Karpas-422 (cell line): ENCODE measurements around the gene TINAGL1. TPM values are rescaled to one million over a fixed set of nuclear protein-coding genes. Genes with fewer than 3 reads are reported as not detected.

Experiments
- DNase-seq: peaks from one replicate; pipeline ENCODE4 v3.0.0-alpha.2; 2015
- H2AFZ ChIP-seq: fragments of 200-600 bp; sonication (generic); 2 replicates; pipeline ENCODE4 v1.6.1; 2014; ENCODE audit warnings: antibody characterized with exemption, low read length, mixed read lengths
- H3K27ac ChIP-seq: fragments of 200-600 bp; sonication (generic); 2 replicates; pipeline ENCODE4 v1.5.1; 2014; ENCODE audit warnings: mild to moderate bottlenecking, low read length, moderate library complexity
- H3K27me3 ChIP-seq: fragments of 200-600 bp; sonication (generic); 2 replicates; pipeline ENCODE4 v1.6.1; 2014; ENCODE audit warnings: low read length, mixed read lengths
- H3K36me3 ChIP-seq: fragments of 200-600 bp; sonication (generic); 2 replicates; pipeline ENCODE4 v1.6.1; 2014; ENCODE audit warnings: low read length, mixed read lengths; ENCODE audit not compliant: insufficient read depth
- H3K4me1 ChIP-seq: fragments of 200-600 bp; sonication (generic); 2 replicates; pipeline ENCODE4 v1.6.1; 2014; ENCODE audit warnings: mild to moderate bottlenecking, low read length, mixed read lengths
- H3K4me2 ChIP-seq: fragments of 200-600 bp; sonication (generic); 2 replicates; pipeline ENCODE4 v1.6.1; 2014; ENCODE audit warnings: low read length, low read depth, mild to moderate bottlenecking; ENCODE audit not compliant: poor library complexity, severe bottlenecking
- H3K4me3 ChIP-seq: fragments of 200-600 bp; sonication (generic); 2 replicates; pipeline ENCODE4 v1.5.1; 2014; ENCODE audit warnings: mild to moderate bottlenecking, antibody characterized with exemption, low read length, mixed read lengths
- H3K79me2 ChIP-seq: fragments of 200-600 bp; sonication (generic); 2 replicates; pipeline ENCODE4 v1.6.1; 2014; ENCODE audit warnings: mild to moderate bottlenecking, low read length, mixed read lengths
- H3K9ac ChIP-seq: fragments of 200-600 bp; sonication (generic); 2 replicates; pipeline ENCODE4 v1.6.0; 2014; ENCODE audit warnings: low read length
- H3K9me2 ChIP-seq: fragments of 200-600 bp; sonication (generic), shearing (Covaris generic); replicated peaks from 2 replicates; pipeline ENCODE4 v1.6.0; 2014; ENCODE audit warnings: mild to moderate bottlenecking, low read length, moderate library complexity; ENCODE audit not compliant: insufficient read depth
- H3K9me3 ChIP-seq: fragments of 300-700, 200-600 bp; sonication (generic); 2 replicates; pipeline ENCODE4 v1.6.1; 2014; ENCODE audit warnings: low read length, mixed read lengths
- H4K20me1 ChIP-seq: fragments of 200-600 bp; sonication (generic); 2 replicates; pipeline ENCODE4 v1.6.1; 2014; ENCODE audit warnings: mild to moderate bottlenecking, antibody characterized with exemption, low read length, low read depth; ENCODE audit not compliant: insufficient read depth
- total RNA-seq: library from RNA; depleted of rRNA; stranded (reverse); fragments of >200 nt; shearing (Covaris generic); gene quantifications from 2 replicates; pipeline ENCODE4 v1.2.3, GENCODE V29; 2014; ENCODE audit warnings: low replicate concordance

TINAGL1 gene
- total RNA-seq, 1 experiment from 2014 or later: not detected

- H3K9ac ChIP-seq: no peak overlapping the region
- H3K4me1 ChIP-seq: no peaks in the 10 kb centered on the region
- H2AFZ ChIP-seq: no peak overlapping the region
Measured at GRCh38 chr1:31593136-31593665, 16.9 kb downstream of the TINAGL1 start.

GRCh38 chr1:31593770-31594632 is 17.7 kb downstream of the TINAGL1 start:
- Histone ChIP-seq H2AFZ (no peak overlapping the region), H3K9me2 (no peaks in the 10 kb centered on the region), H3K79me2 (no peaks in the 10 kb centered on the region), H3K9me3 (no peaks in the 10 kb centered on the region), H3K4me2 (no peak overlapping the region), H4K20me1 (no peaks in the 10 kb centered on the region), H3K36me3 (no peaks in the 10 kb centered on the region), H3K4me3 (no peak overlapping the region), H3K27ac (no peak overlapping the region), H3K27me3 (no peaks in the 10 kb centered on the region), H3K4me1 (no peaks in the 10 kb centered on the region), H3K9ac (no peak overlapping the region)
- DNase-seq: peak; percentile 92

More at GRCh38 chr1:31593136-31593665, 16.9 kb downstream of the TINAGL1 start:
- no peak overlapping the region for H3K4me3 ChIP-seq
- H3K27me3 ChIP-seq: no peaks in the 10 kb centered on the region
- no peaks in the 10 kb centered on the region for H3K79me2 ChIP-seq
- H3K36me3 ChIP-seq: no peaks in the 10 kb centered on the region
- no peaks in the 10 kb centered on the region for H3K9me2 ChIP-seq
- H3K4me2 ChIP-seq: no peak overlapping the region
- DNase-seq: no peak
- no peaks in the 10 kb centered on the region for H4K20me1 ChIP-seq
- no peak overlapping the region for H3K27ac ChIP-seq
- no peaks in the 10 kb centered on the region for H3K9me3 ChIP-seq

DNA sequence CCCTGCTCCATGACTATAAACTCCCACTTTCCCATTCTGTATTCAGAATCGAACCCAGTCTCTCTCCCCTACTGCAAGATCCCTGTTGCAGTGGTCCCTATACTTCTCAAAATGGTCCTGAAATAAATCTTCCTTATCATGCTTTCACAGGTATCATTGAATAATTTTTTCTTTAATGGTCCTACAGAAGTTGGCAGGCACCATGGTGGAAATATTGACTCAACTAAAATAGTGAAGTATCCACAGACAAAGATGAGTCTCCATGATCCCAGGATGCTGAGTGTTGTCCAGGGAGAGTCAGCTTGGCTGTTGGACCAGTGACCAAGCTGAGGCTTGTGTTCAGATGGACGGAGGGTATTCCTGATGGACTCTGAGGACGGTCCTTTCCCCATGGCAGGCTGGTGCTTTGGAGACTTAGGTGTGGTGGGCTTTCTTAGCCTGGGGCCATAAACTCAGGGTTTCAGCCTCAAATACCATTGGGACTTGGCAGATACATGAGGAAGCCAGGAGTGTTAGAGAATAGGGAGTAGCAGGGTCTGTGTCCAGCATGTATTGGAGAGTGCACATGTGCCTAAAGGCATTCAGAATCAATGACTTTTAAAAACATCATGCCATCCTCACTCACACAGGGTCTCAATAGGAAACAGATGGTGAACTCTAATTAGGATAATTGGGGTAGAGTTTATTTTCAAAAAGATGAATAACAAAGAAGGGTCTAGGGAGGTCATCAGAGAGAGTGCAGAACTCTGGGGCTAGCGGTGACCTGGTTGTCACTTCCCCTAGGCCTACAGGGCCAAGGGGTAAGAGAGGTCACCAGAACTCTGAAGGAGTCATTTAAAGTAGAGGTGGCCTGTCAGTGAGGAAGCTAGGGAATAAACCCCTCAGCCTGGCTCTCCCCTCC is 19.8 kb downstream of the TINAGL1 start:
- no peaks in the 10 kb centered on the region for H3K79me2 ChIP-seq

DNA sequence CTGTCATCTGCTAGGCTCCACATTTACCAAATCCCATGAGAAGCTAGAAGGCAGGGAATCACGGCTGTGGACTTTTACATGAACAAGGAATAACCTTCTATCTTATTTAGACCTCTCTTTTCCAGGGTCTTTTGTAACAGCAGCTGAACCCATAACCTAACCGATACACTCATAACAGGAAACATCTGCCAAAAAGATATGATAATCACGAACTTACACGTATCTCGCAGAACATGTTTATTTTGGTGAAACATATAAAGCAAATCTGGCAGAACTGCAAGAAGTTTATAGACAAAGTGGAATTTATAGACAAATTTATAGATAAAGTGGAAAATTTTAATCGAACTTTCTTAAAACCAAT is 20.4 kb downstream of the TINAGL1 start:
- H2AFZ ChIP-seq: no peak overlapping the region
- no peaks in the 10 kb centered on the region for H3K27me3 ChIP-seq
- H3K4me1 ChIP-seq: no peaks in the 10 kb centered on the region
- H4K20me1 ChIP-seq: no peaks in the 10 kb centered on the region
- H3K27ac ChIP-seq: no peak overlapping the region
- H3K4me3 ChIP-seq: no peak overlapping the region
- H3K9me2 ChIP-seq: no peaks in the 10 kb centered on the region
- H3K9ac ChIP-seq: no peak overlapping the region
- DNase-seq: no peak
- H3K9me3 ChIP-seq: no peaks in the 10 kb centered on the region
- H3K36me3 ChIP-seq: no peaks in the 10 kb centered on the region
- no peak overlapping the region for H3K4me2 ChIP-seq
- H3K79me2 ChIP-seq: no peaks in the 10 kb centered on the region

More for the DNA sequence above, 19.8 kb downstream of the TINAGL1 start:
- no peak overlapping the region for H2AFZ ChIP-seq
- no peaks in the 10 kb centered on the region for H3K9me3 ChIP-seq
- no peak overlapping the region for H3K4me3 ChIP-seq
- H3K27ac ChIP-seq: no peak overlapping the region
- no peaks in the 10 kb centered on the region for H4K20me1 ChIP-seq
- no peaks in the 10 kb centered on the region for H3K4me1 ChIP-seq
- H3K4me2 ChIP-seq: no peak overlapping the region
- H3K36me3 ChIP-seq: no peaks in the 10 kb centered on the region
- H3K9ac ChIP-seq: no peak overlapping the region
- no peaks in the 10 kb centered on the region for H3K9me2 ChIP-seq
- no peak for DNase-seq
- no peaks in the 10 kb centered on the region for H3K27me3 ChIP-seq

GRCh38 chr1:31598980-31599379 is 22.7 kb downstream of the TINAGL1 start:
- H3K4me3 ChIP-seq: no peak overlapping the region
- no peaks in the 10 kb centered on the region for H3K4me1 ChIP-seq
- no peak for DNase-seq
- H3K27ac ChIP-seq: no peak overlapping the region
- H3K36me3 ChIP-seq: no peaks in the 10 kb centered on the region
- H3K9me2 ChIP-seq: no peaks in the 10 kb centered on the region
- H3K79me2 ChIP-seq: no peaks in the 10 kb centered on the region
- no peak overlapping the region for H3K4me2 ChIP-seq
- H3K27me3 ChIP-seq: no peaks in the 10 kb centered on the region
- H2AFZ ChIP-seq: no peak overlapping the region
- H4K20me1 ChIP-seq: no peaks in the 10 kb centered on the region
- H3K9me3 ChIP-seq: no peaks in the 10 kb centered on the region
- H3K9ac ChIP-seq: no peak overlapping the region

GRCh38 chr1:31600641-31601040 is 24.3 kb downstream of the TINAGL1 start:
- no peak for DNase-seq

DNA sequence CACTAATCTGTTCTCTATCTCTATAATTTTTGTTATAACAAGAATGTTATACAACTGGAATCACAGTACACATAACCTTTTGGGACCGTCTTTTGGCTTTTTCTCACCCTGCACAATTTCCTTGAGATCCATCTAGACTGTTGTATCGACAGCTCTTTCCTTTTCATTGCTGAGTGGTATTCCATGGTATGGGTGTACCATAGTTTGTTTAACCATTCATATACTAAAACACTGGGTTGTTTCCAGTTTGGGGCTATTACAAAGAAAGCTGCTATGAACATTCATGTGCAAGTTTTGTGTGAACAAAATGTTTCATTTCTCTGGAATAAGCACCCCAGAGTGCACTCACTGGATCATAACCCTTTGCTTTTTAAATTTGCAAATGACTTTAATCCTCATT is 25.8 kb downstream of the TINAGL1 start:
- Histone ChIP-seq H3K4me3 (no peak overlapping the region), H3K9me3 (no peaks in the 10 kb centered on the region), H3K9me2 (no peaks in the 10 kb centered on the region), H4K20me1 (no peaks in the 10 kb centered on the region), H3K4me1 (peaks cover 11% of the 10 kb centered on the region), H3K4me2 (no peak overlapping the region), H3K79me2 (no peaks in the 10 kb centered on the region), H3K27ac (no peak overlapping the region), H3K36me3 (no peaks in the 10 kb centered on the region), H3K9ac (no peak overlapping the region), H3K27me3 (no peaks in the 10 kb centered on the region), H2AFZ (no peak overlapping the region)
- DNase-seq: no peak

More at GRCh38 chr1:31600641-31601040, 24.3 kb downstream of the TINAGL1 start:
- Histone ChIP-seq H3K9me2 (no peaks in the 10 kb centered on the region), H4K20me1 (no peaks in the 10 kb centered on the region), H3K4me3 (no peak overlapping the region), H3K36me3 (no peaks in the 10 kb centered on the region), H3K4me1 (peaks cover 1% of the 10 kb centered on the region), H3K27ac (no peak overlapping the region), H2AFZ (no peak overlapping the region), H3K79me2 (no peaks in the 10 kb centered on the region), H3K9ac (no peak overlapping the region), H3K4me2 (no peak overlapping the region), H3K27me3 (no peaks in the 10 kb centered on the region), H3K9me3 (no peaks in the 10 kb centered on the region)

DNA sequence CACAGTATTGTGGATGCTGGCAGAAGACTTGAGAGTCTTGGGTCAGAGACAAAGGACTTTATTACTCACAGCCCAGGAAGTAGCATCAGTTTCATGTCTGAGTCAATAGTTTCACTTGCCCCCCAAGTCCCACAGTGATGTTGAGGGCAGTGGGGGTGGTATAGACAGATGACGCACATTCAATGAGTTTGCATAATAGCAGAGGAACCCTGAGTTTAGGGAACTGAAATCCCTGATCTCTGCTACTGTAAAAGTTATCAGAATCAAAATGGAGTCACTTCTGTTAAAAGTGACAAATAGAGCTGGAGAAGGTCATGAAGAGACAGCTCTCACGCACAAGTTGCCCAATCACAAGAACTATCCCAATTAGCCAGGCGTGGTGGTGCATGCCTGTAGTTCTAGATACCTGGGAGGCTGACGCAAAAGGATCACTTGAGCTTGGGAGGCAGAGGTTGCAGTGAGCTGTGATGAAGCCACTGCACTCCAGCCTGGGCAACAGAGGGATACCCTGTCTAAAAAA is 29.7 kb downstream of the TINAGL1 start:
- Histone ChIP-seq H3K4me3 (no peak overlapping the region), H3K27ac (no peak overlapping the region), H2AFZ (peak overlapping the region; percentile 87), H3K79me2 (no peaks in the 10 kb centered on the region), H4K20me1 (no peaks in the 10 kb centered on the region), H3K9ac (no peak overlapping the region), H3K9me3 (no peaks in the 10 kb centered on the region), H3K36me3 (no peaks in the 10 kb centered on the region), H3K4me1 (peaks cover 11% of the 10 kb centered on the region), H3K27me3 (no peaks in the 10 kb centered on the region), H3K9me2 (no peaks in the 10 kb centered on the region), H3K4me2 (peak overlapping the region; percentile 2)
- peak; percentile 80 for DNase-seq
